SK-N-SH (cell line): ENCODE data around the gene MYCL. TPM values are rescaled to one million over a fixed set of nuclear protein-coding genes. Genes with fewer than 3 reads are reported as not detected.

ENCODE experiments used
- CTCF ChIA-PET: fragments of 300-600, 350-600 bp; formaldehyde crosslinking; extraction: SDS; loops from one replicate; lab custom pipeline; 2021; lab: Yijun Ruan, JAX
- POLR2A ChIA-PET: fragments of 350-600 bp; sonication (Branson Sonifier 250); formaldehyde crosslinking; extraction: SDS; loops from one replicate; lab custom pipeline; 2020; ENCODE audit warnings: antibody characterized with exemption, inconsistent platforms; lab: Yijun Ruan, JAX
- DNase-seq: peaks from one replicate; pipeline ENCODE4 v3.0.0; 2012
- H2AFZ ChIP-seq: fragments of 200-600 bp; sonication (generic); 2 replicates; pipeline ENCODE4 v1.8.1; 2016; ENCODE audit warnings: antibody characterized with exemption, mild to moderate bottlenecking, low read depth
- H3F3A ChIP-seq: fragments of 200-600 bp; sonication (generic); replicated peaks from 2 replicates; pipeline ENCODE3; 2016; ENCODE audit warnings: antibody characterized with exemption, mild to moderate bottlenecking; ENCODE audit not compliant: insufficient read depth
- H3K27ac ChIP-seq, 2 experiments: fragments of 200-500 bp in 1 of 2; fragments of 200-600 bp in 1 of 2; sonication (Bioruptor generic) in 1 of 2; sonication (generic), shearing (Covaris generic) in 1 of 2; 2 replicates each; pipeline versions ENCODE4 v1.5.1 to v1.6.1; 2014 to 2016; ENCODE audit warnings: low read depth in 2 of 2, inconsistent platforms in 1 of 2, low read length in 1 of 2, mild to moderate bottlenecking in 1 of 2, mixed read lengths in 1 of 2
- H3K27me3 ChIP-seq: fragments of 200-600 bp; sonication (generic), shearing (Covaris generic); 2 replicates; pipeline ENCODE4 v1.6.1; 2016; ENCODE audit warnings: mixed run types; ENCODE audit not compliant: insufficient read depth
- H3K36me3 ChIP-seq, 2 experiments: fragments of 200-500 bp in 1 of 2; fragments of 200-600 bp in 1 of 2; sonication (Bioruptor generic) in 1 of 2; sonication (generic) in 1 of 2; replicated peaks in 1 of 2; 2 replicates each; pipeline versions ENCODE3 to v1.5.1; 2014 to 2016; ENCODE audit warnings: low read length in 1 of 2, mild to moderate bottlenecking in 1 of 2; ENCODE audit not compliant: insufficient read depth in 2 of 2, control insufficient read depth in 1 of 2
- H3K4me1 ChIP-seq, 2 experiments: fragments of 200-500 bp in 1 of 2; fragments of 200-600 bp in 1 of 2; sonication (Bioruptor generic) in 1 of 2; sonication (generic), shearing (Covaris generic) in 1 of 2; 2 replicates each; pipeline versions ENCODE4 v1.5.1 to v1.6.1; 2014 to 2016; ENCODE audit warnings: low read depth in 1 of 2, low read length in 1 of 2, mixed run types in 1 of 2; ENCODE audit not compliant: insufficient read depth in 2 of 2, control insufficient read depth in 1 of 2
- H3K4me2 ChIP-seq: fragments of 200-600 bp; sonication (generic), shearing (Covaris generic); 2 replicates; pipeline ENCODE4 v1.6.1; 2017; ENCODE audit warnings: mixed run types
- H3K4me3 ChIP-seq, 2 experiments: fragments of 200-500 bp in 1 of 2; fragments of 200-600 bp in 1 of 2; sonication (Bioruptor generic) in 1 of 2; sonication (generic), shearing (Covaris generic) in 1 of 2; 2 replicates each; pipeline versions ENCODE4 v1.5.1 to v1.8.1; 2014 to 2016; ENCODE audit warnings: low read depth in 2 of 2, inconsistent platforms in 1 of 2, low read length in 1 of 2, mild to moderate bottlenecking in 1 of 2, mixed read lengths in 1 of 2, moderate library complexity in 1 of 2
- H3K79me2 ChIP-seq: fragments of 200-600 bp; sonication (generic); 2 replicates; pipeline ENCODE4 v1.8.1; 2017; ENCODE audit warnings: mild to moderate bottlenecking; ENCODE audit not compliant: insufficient read depth
- H3K9ac ChIP-seq: fragments of 200-600 bp; sonication (generic); 2 replicates; pipeline ENCODE4 v1.6.1; 2017; ENCODE audit warnings: mixed run types
- H3K9me2 ChIP-seq: fragments of 200-600 bp; sonication (generic); 2 replicates; pipeline ENCODE4 v1.6.1; 2017; ENCODE audit warnings: mixed run types
- H3K9me3 ChIP-seq: fragments of 200-600 bp; sonication (generic); 2 replicates; pipeline ENCODE4 v1.6.1; 2017; ENCODE audit warnings: mixed run types, mild to moderate bottlenecking, moderate library complexity
- H4K20me1 ChIP-seq: fragments of 200-600 bp; sonication (generic); 2 replicates; pipeline ENCODE4 v1.6.1; 2017; ENCODE audit warnings: mild to moderate bottlenecking, mixed run types; ENCODE audit not compliant: insufficient read depth
- ELF1 ChIP-seq: IDR thresholded peaks from 2 replicates; pipeline ENCODE4 v1.4.0; 2012
- EZH2phosphoT487 ChIP-seq: fragments of 200-600 bp; sonication (generic); IDR thresholded peaks from 2 replicates; pipeline ENCODE4 v1.6.1; 2017; ENCODE audit warnings: low read depth, mixed run types, mild to moderate bottlenecking, antibody characterized with exemption, moderate library complexity, borderline replicate concordance
- FOSL2 ChIP-seq: IDR thresholded peaks from 2 replicates; pipeline ENCODE4 v1.4.0; 2012; ENCODE audit warnings: low read depth, mild to moderate bottlenecking, moderate library complexity, borderline replicate concordance
- GATA2 ChIP-seq: sonication (generic); formaldehyde crosslinking; IDR thresholded peaks from 2 replicates; pipeline ENCODE4 v1.5.0; 2020; ENCODE audit warnings: mild to moderate bottlenecking, missing genetic modification reagents
- RAD21 ChIP-seq: IDR thresholded peaks from 2 replicates; pipeline ENCODE4 v1.6.1; 2012; ENCODE audit warnings: mild to moderate bottlenecking, low read length
- RFX5 ChIP-seq: IDR thresholded peaks from 2 replicates; pipeline ENCODE4 v1.6.1; 2012; ENCODE audit warnings: mild to moderate bottlenecking, improper control_type of control experiment, low read length
- YY1 ChIP-seq: IDR thresholded peaks from 2 replicates; pipeline ENCODE4 v1.4.0; 2012; ENCODE audit warnings: low read depth, mild to moderate bottlenecking
- WGBS: methylation state at CpG from one replicate; pipeline ENCODE4 v1.1.6; 2017; ENCODE audit warnings: low lambda C conversion rate; 5-methylcytosine and 5-hydroxymethylcytosine counted together
- polyA plus RNA-seq, 3 experiments: library from polyadenylated mRNA; depleted of rRNA; stranded (reverse); fragments of >200 nt; gene quantifications; 2 replicates each; pipeline ENCODE4 v1.2.3, GENCODE V29; 2012
- TF ChIP-seq, protein P1 (sequence below): IDR thresholded peaks from 2 replicates; pipeline ENCODE4 v1.4.0; 2012; ENCODE audit warnings: low read depth, borderline replicate concordance
- TF ChIP-seq, protein P2 (sequence below): IDR thresholded peaks from 2 replicates; pipeline ENCODE4 v1.6.1; 2012; ENCODE audit warnings: mild to moderate bottlenecking, low read depth, low read length, moderate library complexity

MYCL gene
- polyA plus RNA-seq, 1 of the 3 experiments (the other 2 are of a cell fraction), result 0.48 TPM

DNA sequence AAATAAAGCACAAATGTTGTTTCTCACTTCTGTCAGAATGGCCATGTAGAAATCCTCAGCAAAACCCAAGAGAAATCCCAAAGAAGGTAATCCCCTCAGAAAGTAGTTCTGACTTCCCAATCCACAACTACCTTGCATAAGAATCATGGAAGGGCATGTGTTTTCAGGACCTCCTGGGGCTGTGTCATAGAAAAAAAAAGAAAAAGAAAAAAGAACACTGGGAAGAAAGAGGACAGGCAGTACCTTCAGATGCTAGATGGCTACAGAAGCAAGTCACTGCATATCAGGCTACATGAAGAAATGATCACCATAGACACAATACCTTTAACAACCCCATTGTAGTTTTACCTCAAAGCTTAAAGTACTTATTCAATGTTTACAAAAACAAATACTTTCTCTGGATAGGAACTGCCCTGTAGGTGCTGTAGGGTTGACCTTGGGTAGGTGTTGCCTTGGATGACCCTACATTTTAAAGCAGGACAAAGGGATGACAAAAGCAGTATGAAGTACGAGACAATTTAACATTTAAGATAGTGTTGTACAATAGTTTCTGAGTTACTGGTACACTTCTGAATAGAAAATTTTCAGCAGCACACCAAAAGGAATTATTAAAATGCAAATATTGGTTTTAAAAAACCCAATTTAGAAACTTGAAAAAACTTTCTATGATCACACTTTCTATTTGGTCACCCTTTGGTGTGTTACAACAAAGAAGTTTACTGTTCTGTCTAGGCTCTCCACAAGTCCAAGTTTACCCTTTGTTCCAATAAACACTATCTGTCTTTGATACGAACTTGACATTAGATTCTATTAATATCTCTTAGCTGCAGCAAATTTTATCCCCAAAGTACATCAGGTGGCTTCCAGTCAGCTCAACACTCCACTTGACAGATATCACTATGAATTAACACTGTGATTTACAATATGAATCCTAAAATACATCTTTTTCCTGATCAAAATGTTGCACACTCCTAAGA is 23.4 kb downstream of the MYCL start:
- Histone ChIP-seq H3K79me2 (peaks cover 100% of the 10 kb centered on the region), H3K27me3 (no peaks in the 10 kb centered on the region), H3K36me3 (peaks cover 11 to 26% of the 10 kb centered on the region in 2 experiments), H3K9me3 (no peaks in the 10 kb centered on the region), H3K9ac (no peak overlapping the region), H3K9me2 (no peaks in the 10 kb centered on the region), H3K27ac (no peak overlapping the region), H2AFZ (no peak overlapping the region), H3K4me2 (no peak overlapping the region), H3F3A (peaks cover 6% of the 10 kb centered on the region), H3K4me3 (no peak overlapping the region), H4K20me1 (0 out of 2 replicates have a peak, but pooled peaks cover 7% of the 10 kb centered on the region), H3K4me1 (peaks cover 10 to 12% of the 10 kb centered on the region in 2 experiments; a peak in 3 of 4 replicates)
- no peak for DNase-seq
- ChIA-PET POLR2A (interaction anchor here (0.5 kb wide), 1 partner anchor 19 kb away, joined by 3 read pairs; no protein-coding TSS in a partner anchor), CTCF (interaction anchor here (7.6 kb wide), 1 partner anchor 23 kb away, joined by 42 read pairs; the partner anchor contains the start of gene MYCL)
- TF ChIP-seq EZH2phosphoT487, result no peak
- TF ChIP-seq RFX5, result no peak
- no peak for TF ChIP-seq ELF1
- TF ChIP-seq RAD21, result no peak
- WGBS, result 98% methylated on average over 2 of the region's 2 CpGs

DNA sequence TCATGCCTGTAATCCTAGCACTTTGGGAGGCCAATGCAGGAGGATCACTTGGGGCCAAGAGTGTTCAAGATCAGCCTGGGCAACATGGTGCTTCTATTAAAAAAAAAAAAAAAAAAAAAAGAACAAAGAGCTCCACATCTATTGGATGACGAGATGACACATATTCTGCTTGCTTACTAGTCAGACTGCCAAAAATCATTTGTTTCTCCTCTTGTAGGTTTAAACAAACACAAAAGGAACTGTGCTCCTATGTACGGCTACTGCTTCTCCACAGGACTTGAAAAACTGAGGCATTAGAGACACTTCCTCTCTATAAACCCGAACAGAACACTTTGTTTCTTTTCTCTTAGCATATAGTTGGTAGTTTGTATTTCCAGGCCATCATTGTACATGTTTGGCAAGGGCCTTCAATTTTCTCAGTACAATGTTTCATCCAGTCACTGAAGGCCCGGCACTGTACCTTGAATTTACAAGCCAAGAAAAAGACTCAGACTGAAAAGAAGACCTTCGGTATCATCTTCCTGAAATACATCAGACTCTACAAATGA is 24.4 kb downstream of the MYCL start:
- H3K9me3 ChIP-seq, result no peaks in the 10 kb centered on the region
- H3K36me3 ChIP-seq, result peaks cover 11 to 26% of the 10 kb centered on the region in 2 experiments
- ChIA-PET POLR2A (no interaction called here), CTCF (interaction anchor here (1.8 kb wide), 1 partner anchor 25 kb away, joined by 8 read pairs; the partner anchor contains the start of gene MYCL)
- H3K79me2 ChIP-seq, result peaks cover 98% of the 10 kb centered on the region
- H3K4me3 ChIP-seq, result no peak overlapping the region
- DNase-seq, result no peak
- no peak overlapping the region for H3K9ac ChIP-seq
- no peaks in the 10 kb centered on the region for H3K9me2 ChIP-seq
- WGBS, result 90% methylated on average over 5 of the region's 5 CpGs
- no peak overlapping the region for H3K27ac ChIP-seq
- H4K20me1 ChIP-seq, result peaks cover 12% of the 10 kb centered on the region; the same call in 1 of the 2 replicates
- no peak for TF ChIP-seq YY1
- TF ChIP-seq, all 33 proteins: peak for 0
- peaks cover 6% of the 10 kb centered on the region for H3F3A ChIP-seq
- H2AFZ ChIP-seq, result no peak overlapping the region
- peaks cover 8 to 10% of the 10 kb centered on the region in 2 experiments; a peak in 3 of 4 replicates for H3K4me1 ChIP-seq
- H3K4me2 ChIP-seq, result no peak overlapping the region
- H3K27me3 ChIP-seq, result no peaks in the 10 kb centered on the region

DNA sequence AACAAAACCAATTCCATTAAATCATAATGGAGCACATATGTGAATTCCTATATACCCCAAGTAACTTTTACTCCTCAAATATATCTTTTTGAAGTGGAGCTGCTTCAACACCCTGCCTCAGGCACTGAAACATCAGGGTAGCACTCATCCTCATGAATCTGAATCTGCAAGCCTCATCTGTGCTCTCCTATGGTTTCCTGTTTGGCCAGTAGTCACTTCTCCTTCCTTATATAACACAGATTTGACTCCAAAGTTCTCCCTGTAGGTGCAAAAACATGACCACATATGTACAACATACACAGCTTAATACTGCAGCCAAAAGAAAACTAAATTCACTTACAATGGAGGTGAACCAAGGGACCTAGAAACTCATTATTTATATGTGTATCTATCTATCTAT is 25.6 kb downstream of the MYCL start:
- H3K9me2 ChIP-seq, result no peaks in the 10 kb centered on the region
- TF ChIP-seq, protein P1, sequence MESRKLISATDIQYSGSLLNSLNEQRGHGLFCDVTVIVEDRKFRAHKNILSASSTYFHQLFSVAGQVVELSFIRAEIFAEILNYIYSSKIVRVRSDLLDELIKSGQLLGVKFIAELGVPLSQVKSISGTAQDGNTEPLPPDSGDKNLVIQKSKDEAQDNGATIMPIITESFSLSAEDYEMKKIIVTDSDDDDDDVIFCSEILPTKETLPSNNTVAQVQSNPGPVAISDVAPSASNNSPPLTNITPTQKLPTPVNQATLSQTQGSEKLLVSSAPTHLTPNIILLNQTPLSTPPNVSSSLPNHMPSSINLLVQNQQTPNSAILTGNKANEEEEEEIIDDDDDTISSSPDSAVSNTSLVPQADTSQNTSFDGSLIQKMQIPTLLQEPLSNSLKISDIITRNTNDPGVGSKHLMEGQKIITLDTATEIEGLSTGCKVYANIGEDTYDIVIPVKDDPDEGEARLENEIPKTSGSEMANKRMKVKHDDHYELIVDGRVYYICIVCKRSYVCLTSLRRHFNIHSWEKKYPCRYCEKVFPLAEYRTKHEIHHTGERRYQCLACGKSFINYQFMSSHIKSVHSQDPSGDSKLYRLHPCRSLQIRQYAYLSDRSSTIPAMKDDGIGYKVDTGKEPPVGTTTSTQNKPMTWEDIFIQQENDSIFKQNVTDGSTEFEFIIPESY, result no peak
- TF ChIP-seq FOSL2, result no peak
- no peak for TF ChIP-seq GATA2 (CRISPR knock-in tag)
- TF ChIP-seq, protein P2, sequence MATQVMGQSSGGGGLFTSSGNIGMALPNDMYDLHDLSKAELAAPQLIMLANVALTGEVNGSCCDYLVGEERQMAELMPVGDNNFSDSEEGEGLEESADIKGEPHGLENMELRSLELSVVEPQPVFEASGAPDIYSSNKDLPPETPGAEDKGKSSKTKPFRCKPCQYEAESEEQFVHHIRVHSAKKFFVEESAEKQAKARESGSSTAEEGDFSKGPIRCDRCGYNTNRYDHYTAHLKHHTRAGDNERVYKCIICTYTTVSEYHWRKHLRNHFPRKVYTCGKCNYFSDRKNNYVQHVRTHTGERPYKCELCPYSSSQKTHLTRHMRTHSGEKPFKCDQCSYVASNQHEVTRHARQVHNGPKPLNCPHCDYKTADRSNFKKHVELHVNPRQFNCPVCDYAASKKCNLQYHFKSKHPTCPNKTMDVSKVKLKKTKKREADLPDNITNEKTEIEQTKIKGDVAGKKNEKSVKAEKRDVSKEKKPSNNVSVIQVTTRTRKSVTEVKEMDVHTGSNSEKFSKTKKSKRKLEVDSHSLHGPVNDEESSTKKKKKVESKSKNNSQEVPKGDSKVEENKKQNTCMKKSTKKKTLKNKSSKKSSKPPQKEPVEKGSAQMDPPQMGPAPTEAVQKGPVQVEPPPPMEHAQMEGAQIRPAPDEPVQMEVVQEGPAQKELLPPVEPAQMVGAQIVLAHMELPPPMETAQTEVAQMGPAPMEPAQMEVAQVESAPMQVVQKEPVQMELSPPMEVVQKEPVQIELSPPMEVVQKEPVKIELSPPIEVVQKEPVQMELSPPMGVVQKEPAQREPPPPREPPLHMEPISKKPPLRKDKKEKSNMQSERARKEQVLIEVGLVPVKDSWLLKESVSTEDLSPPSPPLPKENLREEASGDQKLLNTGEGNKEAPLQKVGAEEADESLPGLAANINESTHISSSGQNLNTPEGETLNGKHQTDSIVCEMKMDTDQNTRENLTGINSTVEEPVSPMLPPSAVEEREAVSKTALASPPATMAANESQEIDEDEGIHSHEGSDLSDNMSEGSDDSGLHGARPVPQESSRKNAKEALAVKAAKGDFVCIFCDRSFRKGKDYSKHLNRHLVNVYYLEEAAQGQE, result no peak
- no peak for TF ChIP-seq RFX5
- H2AFZ ChIP-seq, result no peak overlapping the region
- H3K9me3 ChIP-seq, result no peaks in the 10 kb centered on the region
- H3K27ac ChIP-seq, result no peak overlapping the region
- no peak for DNase-seq
- H4K20me1 ChIP-seq, result peaks cover 17% of the 10 kb centered on the region; the same call in 1 of the 2 replicates
- H3K4me3 ChIP-seq, result no peak overlapping the region
- no peak overlapping the region for H3K4me2 ChIP-seq
- ChIA-PET CTCF (interaction anchor here (1.8 kb wide), 1 partner anchor 26 kb away, joined by 8 read pairs; the partner anchor contains the start of gene MYCL), POLR2A (no interaction called here)
- peaks cover 98% of the 10 kb centered on the region for H3K79me2 ChIP-seq
- peaks cover 6% of the 10 kb centered on the region for H3F3A ChIP-seq
- no peak overlapping the region for H3K9ac ChIP-seq
- no peaks in the 10 kb centered on the region for H3K4me1 ChIP-seq
- H3K27me3 ChIP-seq, result no peaks in the 10 kb centered on the region
- peaks cover 11 to 20% of the 10 kb centered on the region in 2 experiments for H3K36me3 ChIP-seq
